HG02678 (cell line): ENCODE measurements around the gene TAPBPL.
"Not testable (repeated sequence)": the region's sequence is repeated elsewhere in the genome, so short reads cannot be mapped to it uniquely, and the experiment has no call there.

Experiments used
- ATAC-seq: cut with Tn5 transposase; IDR thresholded peaks from one replicate; pipeline ENCODE4 v1.9.1; 2021; ENCODE audit warnings: mild to moderate bottlenecking, moderate library complexity; ENCODE audit not compliant: unreplicated experiment

TAPBPL gene

DNA sequence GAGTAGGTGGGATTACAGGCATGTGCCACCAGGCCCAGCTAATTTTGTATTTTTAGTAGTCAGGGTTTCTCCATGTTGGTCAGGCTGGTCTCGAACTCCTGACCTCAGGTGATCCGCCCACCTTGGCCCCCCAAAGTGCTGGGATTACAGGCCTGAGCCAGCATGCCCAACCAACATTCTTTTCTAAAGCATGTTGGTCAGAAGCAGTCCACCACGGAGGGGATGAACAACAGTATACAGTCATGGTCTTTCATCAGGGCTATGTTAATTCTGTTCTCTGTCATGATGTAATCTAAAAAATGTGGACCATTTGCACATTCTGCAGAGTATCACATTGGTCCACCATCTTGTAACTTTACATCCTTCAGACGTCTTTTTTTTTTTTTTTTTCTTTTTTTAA lies 37.6 kb downstream of the TAPBPL start:
- no peak for ATAC-seq

DNA sequence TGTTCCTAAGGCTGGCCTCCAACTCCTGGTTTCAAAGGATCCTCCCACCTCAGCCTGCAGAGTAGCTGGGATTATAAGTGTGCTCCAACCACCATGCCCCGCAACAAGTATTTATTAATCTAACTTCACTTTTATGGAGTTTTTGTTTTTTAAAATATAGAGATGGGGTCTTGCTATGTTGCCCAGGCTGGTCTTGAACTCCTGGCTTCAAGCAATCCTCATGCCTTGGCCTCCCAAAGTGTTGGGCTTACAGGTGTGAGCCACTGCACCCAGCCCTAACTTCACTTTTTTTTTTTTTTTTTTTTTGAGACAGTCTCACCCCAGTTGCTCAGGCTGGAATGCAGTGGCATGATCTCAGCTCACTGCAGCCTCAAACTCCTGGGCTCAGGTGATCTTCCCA lies 38.8 kb downstream of the TAPBPL start:
- ATAC-seq: not testable (repeated sequence)

- ATAC-seq: peak; percentile 76
Measured at GRCh38 chr12:6492838-6493496, 41.1 kb downstream of the TAPBPL start, which contains the start of gene MRPL51. MRPL51 (minus strand) TSS chr12:6493262; CDS start chr12:6493136, 126 bp downstream.

GRCh38 chr12:6493497-6494257 lies 41.8 kb downstream of the TAPBPL start, which contains the start of gene NCAPD2:
NCAPD2 (plus strand) TSS chr12:6494102; CDS start chr12:6495099, 997 bp downstream.
- peak; percentile 85 for ATAC-seq

DNA sequence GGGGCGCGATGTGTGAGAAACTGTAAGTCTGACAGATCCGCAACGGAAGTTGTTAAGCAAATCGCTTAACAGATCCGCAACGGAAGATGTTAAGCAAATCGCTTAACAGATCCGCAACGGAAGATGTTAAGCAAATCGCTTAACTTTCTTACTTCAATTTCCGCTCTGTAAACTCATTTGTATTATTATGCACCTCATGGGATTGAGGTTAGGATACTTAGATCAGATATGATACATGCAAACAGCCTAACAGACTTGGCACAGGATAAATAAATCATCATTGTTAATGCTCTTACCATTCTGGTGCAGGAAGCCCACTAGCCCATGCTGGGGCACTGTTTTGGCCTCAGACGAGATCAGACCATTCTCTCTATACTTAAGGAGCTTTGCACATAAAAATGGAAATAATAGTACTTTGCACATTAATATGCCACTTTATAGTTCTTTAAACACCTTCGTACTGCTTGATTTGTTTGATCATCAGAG lies 42.5 kb downstream of the TAPBPL start:
- no peak for ATAC-seq

DNA sequence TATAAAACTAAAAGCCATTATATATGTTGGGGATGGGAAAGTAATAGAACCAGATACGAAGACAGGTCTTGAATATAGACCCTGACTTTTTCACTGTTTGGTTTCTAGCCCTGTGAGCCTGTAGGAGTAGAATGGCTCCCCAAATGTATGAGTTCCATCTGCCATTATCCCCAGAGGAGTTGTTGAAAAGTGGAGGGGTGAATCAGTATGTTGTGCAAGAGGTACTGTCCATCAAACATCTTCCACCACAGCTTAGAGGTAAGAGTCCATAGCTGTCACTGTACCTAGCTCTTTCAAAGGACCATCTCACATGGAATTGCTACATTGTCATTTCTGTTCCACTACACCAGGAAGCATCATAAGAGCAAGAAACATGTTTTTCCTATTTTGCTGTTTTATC lies 43.1 kb downstream of the TAPBPL start:
- ATAC-seq: no peak

DNA sequence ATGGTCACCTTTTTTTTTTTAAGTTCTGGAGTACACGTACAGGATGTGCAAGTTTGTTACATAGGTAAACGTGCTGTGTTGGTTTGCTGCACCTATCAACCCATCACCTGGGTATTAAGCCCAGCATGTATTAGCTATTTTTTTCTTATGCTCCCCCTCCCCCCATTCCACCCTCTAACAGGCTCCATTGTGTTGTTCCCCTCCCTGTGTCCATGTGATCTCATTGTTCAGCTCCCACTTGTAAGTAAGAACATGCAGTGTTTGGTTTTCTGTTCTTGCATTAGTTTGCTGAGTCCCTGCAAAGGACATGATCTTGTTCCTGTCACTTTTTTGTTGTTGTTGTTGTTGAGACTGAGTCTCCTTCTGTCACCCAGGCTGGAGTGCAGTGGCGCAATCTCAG lies 45.4 kb downstream of the TAPBPL start:
- not testable (repeated sequence) for ATAC-seq

GRCh38 chr12:6500466-6500865 lies 48.6 kb downstream of the TAPBPL start:
- ATAC-seq: no peak

GRCh38 chr12:6507102-6507998 lies 55.5 kb downstream of the TAPBPL start:
- no peak for ATAC-seq

DNA sequence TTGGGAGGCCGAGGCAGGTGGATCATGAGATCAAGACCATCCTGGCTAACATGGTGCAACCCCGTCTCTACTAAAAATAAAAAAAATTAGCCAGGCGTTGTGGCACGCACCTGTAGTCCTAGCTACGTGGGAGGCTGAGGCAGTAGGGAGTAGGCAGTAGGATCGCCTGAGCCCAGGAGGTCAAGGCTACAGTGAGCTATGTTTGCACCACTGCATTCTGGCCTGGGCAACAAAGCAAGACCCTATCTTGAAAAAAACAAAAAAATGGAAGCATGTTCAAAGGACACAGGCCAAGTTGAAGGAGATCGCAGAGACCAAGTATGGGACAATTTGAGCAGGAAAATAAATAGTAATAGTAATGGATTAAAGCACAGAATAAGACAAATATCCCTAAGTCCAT lies 56.2 kb downstream of the TAPBPL start:
- ATAC-seq: no peak
